ENCODE measurements around the gene BDNF. TPM values are rescaled to one million over a fixed set of nuclear protein-coding genes. Genes with fewer than 3 reads are reported as not detected.

Gene BDNF
- total RNA-seq, 1 donor from 2014 or later, result 1.5 TPM

Other genes with a start within 250 kb of the BDNF start
- gene LGR4, start 227.7 kb downstream of the BDNF start, total RNA-seq, result 69.4 TPM
- 57.3 TPM for gene LIN7C, start 193.7 kb downstream of the BDNF start, total RNA-seq

All from tongue (tissue), 1 donor.